Cardiac muscle cell (in vitro differentiated cells and primary cell): ENCODE results near the gene SDF4. TPM values are rescaled to one million over a fixed set of nuclear protein-coding genes. Genes with fewer than 3 reads are reported as not detected.

Experiments
- DNase-seq, 2 donors: peaks; one replicate each; pipeline versions ENCODE4 v3.0.0 to v3.0.0-alpha.2; 2010 to 2017; ENCODE audit warnings: low read depth in 1 of 2, low spot score in 1 of 2
- H3K27ac ChIP-seq: fragments of 200-600 bp; sonication (generic); 2 replicates; pipeline ENCODE4 v1.5.1; 2016
- H3K27me3 ChIP-seq: fragments of 200-600 bp; sonication (generic); 2 replicates; pipeline ENCODE4 v1.6.0; 2016; ENCODE audit warnings: control low read depth
- H3K36me3 ChIP-seq: fragments of 200-600 bp; sonication (generic); 2 replicates; pipeline ENCODE4 v1.5.1; 2016; ENCODE audit warnings: control low read depth
- H3K4me1 ChIP-seq: fragments of 200-600 bp; sonication (generic); 2 replicates; pipeline ENCODE4 v1.8.1; 2017; ENCODE audit warnings: low read depth, mild to moderate bottlenecking, mixed run types
- H3K4me3 ChIP-seq: fragments of 200-600 bp; sonication (generic); 2 replicates; pipeline ENCODE4 v1.5.1; 2016; ENCODE audit warnings: mild to moderate bottlenecking
- H3K9me3 ChIP-seq: fragments of 200-600 bp; sonication (generic); 2 replicates; pipeline ENCODE4 v1.5.1; 2017; ENCODE audit warnings: low read depth, mild to moderate bottlenecking, control low read depth
- polyA plus RNA-seq: library from polyadenylated mRNA; unstranded; fragments of >200 nt; fragmentation: Nextera tagmentation; extraction: Ambion mirVana; gene quantifications from 2 replicates; pipeline ENCODE4 v1.2.1, GENCODE V29; 2016
- total RNA-seq: library from RNA; depleted of rRNA; stranded (reverse); fragments of >200 nt; gene quantifications from 2 replicates; pipeline ENCODE4 v1.2.3, GENCODE V29; 2016
- TF ChIP-seq, protein P1 (sequence below): IDR thresholded peaks from 2 replicates; pipeline ENCODE4 v1.5.1; 2012; ENCODE audit warnings: low read depth, mild to moderate bottlenecking, low read length

Gene SDF4
- total and polyA plus RNA-seq, 2 experiments from 2014 or later, result 148 to 180 TPM

DNA sequence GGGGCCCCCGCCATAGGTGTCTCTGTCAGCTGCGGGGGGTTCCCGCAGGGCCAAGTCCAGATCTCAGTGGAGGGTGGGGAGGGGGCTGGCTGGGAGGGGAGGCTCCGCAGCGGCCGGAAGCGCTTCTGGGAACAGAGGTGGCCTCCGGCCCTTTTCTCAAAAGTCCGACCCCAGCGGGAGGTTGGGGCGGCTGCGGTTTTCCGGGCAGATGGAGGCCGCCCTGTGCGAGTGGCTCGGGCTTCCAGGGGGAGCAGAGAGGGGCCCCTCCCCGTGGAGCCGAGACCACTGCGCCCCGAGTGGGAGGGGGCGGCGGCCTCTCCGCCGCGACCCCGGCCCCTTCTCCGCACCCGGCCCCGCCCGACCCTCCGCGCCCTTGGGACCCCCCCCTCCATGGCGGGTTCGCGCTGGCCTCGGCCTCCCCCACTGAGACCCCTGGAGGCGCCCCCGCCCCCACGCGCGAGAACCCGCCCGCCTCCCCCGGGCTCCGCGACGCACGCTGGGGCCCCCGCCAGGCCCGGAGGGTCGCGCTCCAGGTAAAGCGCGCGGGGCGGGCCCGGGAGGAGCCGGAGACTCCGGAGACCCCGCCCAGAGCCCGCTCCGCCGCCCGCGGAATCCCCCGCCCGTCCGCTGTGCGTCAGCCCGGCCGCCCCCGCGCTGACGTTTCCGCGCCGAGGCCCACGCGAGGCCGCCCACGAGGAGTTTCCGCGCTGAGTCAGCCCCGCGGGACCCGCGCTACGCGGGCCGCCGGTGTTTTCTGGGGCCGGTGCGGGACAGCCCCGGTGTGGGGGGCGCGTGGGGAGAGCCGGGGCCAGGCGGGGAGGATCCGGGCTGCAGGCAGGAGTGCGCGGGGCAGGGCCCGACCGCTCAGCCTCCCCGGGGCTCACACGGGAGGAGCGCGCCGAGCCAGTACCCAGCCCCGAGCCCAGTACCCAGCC lies 30.7 kb downstream of the SDF4 start:
- no peaks in the 10 kb centered on the region for H3K9me3 ChIP-seq
- H3K4me3 ChIP-seq, result peak overlapping the region; percentile 44
- no peaks in the 10 kb centered on the region for H3K4me1 ChIP-seq
- peaks cover 61% of the 10 kb centered on the region for H3K27me3 ChIP-seq
- TF ChIP-seq, protein P1, sequence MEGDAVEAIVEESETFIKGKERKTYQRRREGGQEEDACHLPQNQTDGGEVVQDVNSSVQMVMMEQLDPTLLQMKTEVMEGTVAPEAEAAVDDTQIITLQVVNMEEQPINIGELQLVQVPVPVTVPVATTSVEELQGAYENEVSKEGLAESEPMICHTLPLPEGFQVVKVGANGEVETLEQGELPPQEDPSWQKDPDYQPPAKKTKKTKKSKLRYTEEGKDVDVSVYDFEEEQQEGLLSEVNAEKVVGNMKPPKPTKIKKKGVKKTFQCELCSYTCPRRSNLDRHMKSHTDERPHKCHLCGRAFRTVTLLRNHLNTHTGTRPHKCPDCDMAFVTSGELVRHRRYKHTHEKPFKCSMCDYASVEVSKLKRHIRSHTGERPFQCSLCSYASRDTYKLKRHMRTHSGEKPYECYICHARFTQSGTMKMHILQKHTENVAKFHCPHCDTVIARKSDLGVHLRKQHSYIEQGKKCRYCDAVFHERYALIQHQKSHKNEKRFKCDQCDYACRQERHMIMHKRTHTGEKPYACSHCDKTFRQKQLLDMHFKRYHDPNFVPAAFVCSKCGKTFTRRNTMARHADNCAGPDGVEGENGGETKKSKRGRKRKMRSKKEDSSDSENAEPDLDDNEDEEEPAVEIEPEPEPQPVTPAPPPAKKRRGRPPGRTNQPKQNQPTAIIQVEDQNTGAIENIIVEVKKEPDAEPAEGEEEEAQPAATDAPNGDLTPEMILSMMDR, result no peak
- H3K36me3 ChIP-seq, result no peaks in the 10 kb centered on the region
- H3K27ac ChIP-seq, result no peak overlapping the region
- DNase-seq, result peak; percentile 59 to 64

DNA sequence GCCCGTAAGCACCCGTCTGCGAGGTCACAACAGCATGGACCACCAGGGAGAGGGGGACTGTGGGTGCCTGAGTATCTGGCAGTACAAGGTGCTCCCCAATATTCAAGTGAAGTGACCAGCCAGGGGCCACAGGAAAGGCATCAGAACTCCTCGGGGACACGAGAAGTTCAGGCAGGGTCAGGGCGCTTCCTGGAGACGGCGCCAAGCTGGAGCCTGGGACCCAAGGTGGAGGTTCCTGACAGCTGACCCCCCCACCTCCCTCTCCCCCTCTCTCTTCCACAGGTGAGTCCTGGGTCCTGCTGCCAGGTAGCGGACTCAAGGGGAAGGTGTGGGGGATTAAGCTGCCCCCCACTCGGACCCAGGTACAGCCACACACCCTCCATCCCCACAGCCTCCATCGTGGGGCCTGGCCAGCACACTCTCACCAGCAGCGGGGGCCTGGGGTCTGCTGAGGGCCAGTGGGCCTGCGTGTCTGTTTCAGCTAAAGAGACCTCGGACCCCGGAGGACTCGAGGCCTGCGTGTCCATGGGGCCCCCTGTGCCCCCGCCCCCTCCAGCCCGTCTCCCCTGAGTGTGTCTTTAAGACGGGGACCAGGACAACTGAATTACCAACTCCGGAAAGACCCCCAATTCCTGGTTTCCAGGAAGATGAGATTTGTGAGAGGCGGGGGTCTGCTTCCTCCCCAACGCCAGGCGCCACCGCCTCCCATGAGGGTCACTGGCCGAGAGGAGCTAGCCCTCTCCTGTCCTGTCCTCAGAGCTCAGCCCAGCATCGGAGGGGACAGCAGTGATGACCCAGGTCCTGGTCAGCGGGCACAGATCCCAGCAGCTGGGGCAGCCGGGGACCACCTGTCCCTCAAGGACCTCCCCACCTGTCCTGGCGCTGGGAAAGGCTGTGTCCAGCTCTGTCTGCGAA lies 31.6 kb downstream of the SDF4 start:
- TF ChIP-seq, protein P1, result no peak
- H3K9me3 ChIP-seq, result no peaks in the 10 kb centered on the region
- no peaks in the 10 kb centered on the region for H3K4me1 ChIP-seq
- DNase-seq, result no peak
- H3K36me3 ChIP-seq, result no peaks in the 10 kb centered on the region
- H3K27me3 ChIP-seq, result peaks cover 52% of the 10 kb centered on the region
- H3K4me3 ChIP-seq, result peak overlapping the region; percentile 44
- no peak overlapping the region for H3K27ac ChIP-seq

DNA sequence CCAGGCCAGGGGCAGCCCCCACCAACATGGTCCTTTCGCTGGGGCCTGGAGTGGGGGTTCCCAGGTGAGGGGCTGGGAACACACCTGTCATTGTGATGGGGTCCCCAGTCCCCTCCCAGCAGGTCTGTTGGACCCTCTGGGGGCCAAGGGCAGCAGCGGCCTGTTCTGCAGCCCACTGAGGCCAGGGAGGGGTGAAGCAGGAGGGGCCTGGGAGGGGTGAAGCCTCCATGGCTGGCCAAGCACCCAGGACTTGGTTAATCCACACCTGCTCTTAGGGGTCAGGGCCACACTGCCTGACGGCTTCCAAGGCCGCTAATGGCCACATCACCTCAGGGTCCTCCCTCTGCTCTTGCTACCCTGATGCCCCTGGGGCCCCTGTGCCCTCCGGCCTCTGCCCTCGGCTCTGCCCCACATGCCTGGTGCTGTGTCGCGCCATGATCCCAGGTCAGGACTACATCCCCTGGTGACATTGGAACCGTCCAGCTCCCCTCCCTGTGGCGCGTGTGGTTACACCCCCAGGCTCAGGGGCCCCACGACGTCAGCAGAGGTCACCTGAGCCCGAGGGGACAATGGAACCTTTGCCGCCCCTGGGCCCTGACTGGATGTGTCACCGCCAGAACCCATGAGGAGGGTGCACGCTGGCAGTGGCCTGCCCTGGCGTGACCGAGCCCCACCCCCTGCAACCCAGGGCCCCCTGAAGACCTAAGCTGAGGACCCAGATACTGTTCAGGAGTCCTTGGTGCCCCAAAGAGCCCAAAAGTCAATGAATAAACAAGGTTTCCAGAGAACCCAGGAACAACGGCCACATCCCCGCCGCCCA lies 32.5 kb downstream of the SDF4 start:
- peaks cover 45% of the 10 kb centered on the region for H3K27me3 ChIP-seq
- no peaks in the 10 kb centered on the region for H3K4me1 ChIP-seq
- no peak overlapping the region for H3K27ac ChIP-seq
- TF ChIP-seq, protein P1, result no peak
- no peaks in the 10 kb centered on the region for H3K36me3 ChIP-seq
- no peak for DNase-seq
- no peaks in the 10 kb centered on the region for H3K9me3 ChIP-seq
- no peak overlapping the region for H3K4me3 ChIP-seq

DNA sequence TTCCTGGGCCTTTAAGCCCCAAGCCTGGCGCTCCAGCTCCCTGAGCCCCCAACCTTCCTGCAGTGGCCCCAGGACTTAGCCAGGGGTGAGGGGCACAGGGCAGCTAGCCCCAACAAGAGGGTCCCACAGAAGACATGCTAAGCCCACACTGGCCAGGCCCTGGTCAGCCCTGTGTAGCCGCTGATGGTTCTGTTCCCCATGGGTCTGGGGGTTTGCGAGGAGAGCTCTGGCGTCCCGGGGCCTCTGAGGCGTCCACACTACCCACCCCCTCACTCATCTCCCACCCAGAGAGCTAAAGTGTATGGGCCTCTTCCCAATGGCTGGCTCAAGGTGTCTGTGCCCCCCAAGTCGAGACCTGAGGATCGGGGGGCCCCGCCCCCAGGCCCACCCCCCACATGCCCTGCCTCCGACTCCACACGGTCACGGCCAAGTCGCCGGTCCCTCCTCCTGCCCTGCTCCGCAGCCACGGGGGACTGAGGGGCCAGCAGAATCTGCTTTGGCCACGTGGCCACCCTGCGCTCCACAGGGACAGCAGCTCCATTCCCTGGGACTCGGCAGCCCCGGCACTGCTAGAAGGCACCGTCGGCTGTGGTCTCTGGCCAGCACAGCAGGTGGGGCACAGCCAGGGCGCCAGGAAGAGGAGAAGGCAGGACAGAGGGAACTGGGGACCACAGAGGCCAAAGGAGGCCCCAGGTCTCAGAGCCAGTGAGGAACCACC lies 33.2 kb downstream of the SDF4 start:
- Histone ChIP-seq H3K4me3 (no peak overlapping the region), H3K36me3 (no peaks in the 10 kb centered on the region), H3K9me3 (no peaks in the 10 kb centered on the region), H3K27me3 (peaks cover 37% of the 10 kb centered on the region), H3K4me1 (no peaks in the 10 kb centered on the region), H3K27ac (no peak overlapping the region)
- TF ChIP-seq, protein P1, result no peak
- no peak for DNase-seq
